H7 (cell line): Measurements from ENCODE around the gene ATP13A2. TPM values are rescaled to one million over a fixed set of nuclear protein-coding genes. Genes with fewer than 3 reads are reported as not detected.

Experiments
- DNase-seq: peaks from one replicate; pipeline ENCODE4 v3.0.0; 2012
- H3K27me3 ChIP-seq: 2 replicates; pipeline ENCODE4 v1.6.0; 2011; ENCODE audit warnings: mild to moderate bottlenecking, low read length; ENCODE audit not compliant: control insufficient read depth, insufficient read depth
- H3K36me3 ChIP-seq: replicated peaks from 2 replicates; pipeline ENCODE4 v1.5.1; 2011; ENCODE audit warnings: low read length; ENCODE audit not compliant: control insufficient read depth, insufficient read depth
- H3K4me3 ChIP-seq: 2 replicates; pipeline ENCODE4 v1.5.1; 2011; ENCODE audit warnings: low read depth, mild to moderate bottlenecking, control low read depth, low read length, moderate library complexity; ENCODE audit not compliant: insufficient read depth
- total RNA-seq: library from RNA; depleted of rRNA; stranded (reverse); fragments of >200 nt; shearing (Covaris generic); gene quantifications from 2 replicates; pipeline ENCODE4 v1.2.3, GENCODE V29; 2014

ATP13A2 gene
- total RNA-seq, 1 experiment from 2014 or later: 162 TPM

DNA sequence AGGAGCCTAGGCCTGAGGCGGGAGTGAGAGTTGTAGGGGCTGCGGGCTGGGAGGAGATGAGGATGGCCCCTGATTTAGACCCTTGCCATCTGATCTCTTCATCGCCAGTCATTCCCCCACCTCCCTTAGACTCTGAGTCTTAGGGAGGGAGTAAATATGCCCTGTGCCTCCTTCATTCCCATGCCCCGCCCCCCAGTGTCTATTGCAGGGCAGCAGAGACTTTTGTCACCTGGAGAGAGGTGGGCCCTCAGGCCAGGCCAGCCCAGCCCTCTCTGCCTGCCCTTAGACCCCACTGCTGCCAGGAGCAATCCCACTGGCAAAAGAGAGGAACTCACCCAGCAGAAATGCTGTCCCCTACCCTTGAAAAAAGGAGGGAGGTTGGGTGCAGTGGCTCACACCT, 28.1 kb downstream of the ATP13A2 start:
- DNase-seq: peak; percentile 58
- no peak overlapping the region for H3K4me3 ChIP-seq
- H3K36me3 ChIP-seq: peaks cover 2% of the 10 kb centered on the region; the same call in 1 of the 2 replicates
- no peaks in the 10 kb centered on the region for H3K27me3 ChIP-seq

GRCh38 chr1:16982902-16983301, 28.8 kb downstream of the ATP13A2 start:
- H3K36me3 ChIP-seq: peaks cover 2% of the 10 kb centered on the region; the same call in 1 of the 2 replicates
- DNase-seq: peak; percentile 41
- no peaks in the 10 kb centered on the region for H3K27me3 ChIP-seq
- no peak overlapping the region for H3K4me3 ChIP-seq

- peaks cover 2% of the 10 kb centered on the region; the same call in 1 of the 2 replicates for H3K36me3 ChIP-seq
- H3K4me3 ChIP-seq: no peak overlapping the region
- DNase-seq: peak; percentile 47
- H3K27me3 ChIP-seq: no peaks in the 10 kb centered on the region
Observed at GRCh38 chr1:16981269-16981849, 30.4 kb downstream of the ATP13A2 start.

DNA sequence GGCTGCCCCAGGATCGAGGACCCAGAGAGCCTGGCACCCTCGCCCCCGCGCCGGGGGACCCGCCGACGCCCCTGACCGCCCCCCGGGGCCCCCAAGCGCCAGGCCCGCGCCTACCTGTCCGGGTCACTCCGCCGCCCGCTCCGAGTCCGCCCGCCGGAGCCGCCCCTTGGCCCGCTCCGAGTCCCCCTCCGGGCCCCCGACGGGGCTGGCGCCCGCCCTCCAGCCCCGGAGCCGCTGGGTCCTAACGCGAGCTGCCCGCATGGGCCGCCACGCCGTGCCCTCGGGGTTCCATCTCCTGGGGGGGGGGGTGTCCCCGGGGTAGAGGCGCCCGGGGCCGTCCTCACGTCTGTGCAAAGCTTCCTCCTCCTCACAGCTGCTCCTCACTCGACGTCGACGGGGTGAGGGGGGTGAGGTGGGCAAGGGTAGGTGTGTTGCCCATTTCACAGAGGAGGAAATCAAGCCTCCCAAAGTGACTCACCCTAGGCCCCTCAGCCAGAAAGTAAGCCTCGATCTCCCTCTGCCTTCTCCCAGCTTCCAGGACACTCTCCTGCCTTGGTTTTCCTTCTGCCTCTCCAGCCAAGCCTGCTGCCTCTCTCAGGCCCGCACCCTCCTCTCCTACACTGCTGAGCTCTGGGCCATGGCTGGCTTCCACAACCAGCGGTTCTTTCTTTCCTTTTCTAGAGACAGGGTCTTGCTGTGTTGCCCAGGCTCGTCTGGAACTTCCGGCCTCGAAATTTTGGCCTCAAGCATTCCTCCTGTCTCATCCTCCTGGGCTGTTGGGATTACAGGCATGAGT, 31.1 kb downstream of the ATP13A2 start, which contains the start of gene MFAP2:
TSS of gene MFAP2 (minus strand) at position 148 of the 796 bp plus-strand sequence. CDS start 2,347 bp downstream, outside the sequence.
- H3K36me3 ChIP-seq: no peaks in the 10 kb centered on the region; the same call in none of the 2 replicates
- peak within 1 kb of the TSS; percentile 75 for H3K4me3 ChIP-seq
- peak; percentile 98 for DNase-seq
- H3K27me3 ChIP-seq: no peaks in the 10 kb centered on the region

- Histone ChIP-seq H3K4me3 (peak overlapping the region; percentile 75), H3K36me3 (no peaks in the 10 kb centered on the region; the same call in none of the 2 replicates), H3K27me3 (no peaks in the 10 kb centered on the region)
- peak; percentile 93 for DNase-seq
Observed at GRCh38 chr1:16979475-16980327, 32.0 kb downstream of the ATP13A2 start.

DNA sequence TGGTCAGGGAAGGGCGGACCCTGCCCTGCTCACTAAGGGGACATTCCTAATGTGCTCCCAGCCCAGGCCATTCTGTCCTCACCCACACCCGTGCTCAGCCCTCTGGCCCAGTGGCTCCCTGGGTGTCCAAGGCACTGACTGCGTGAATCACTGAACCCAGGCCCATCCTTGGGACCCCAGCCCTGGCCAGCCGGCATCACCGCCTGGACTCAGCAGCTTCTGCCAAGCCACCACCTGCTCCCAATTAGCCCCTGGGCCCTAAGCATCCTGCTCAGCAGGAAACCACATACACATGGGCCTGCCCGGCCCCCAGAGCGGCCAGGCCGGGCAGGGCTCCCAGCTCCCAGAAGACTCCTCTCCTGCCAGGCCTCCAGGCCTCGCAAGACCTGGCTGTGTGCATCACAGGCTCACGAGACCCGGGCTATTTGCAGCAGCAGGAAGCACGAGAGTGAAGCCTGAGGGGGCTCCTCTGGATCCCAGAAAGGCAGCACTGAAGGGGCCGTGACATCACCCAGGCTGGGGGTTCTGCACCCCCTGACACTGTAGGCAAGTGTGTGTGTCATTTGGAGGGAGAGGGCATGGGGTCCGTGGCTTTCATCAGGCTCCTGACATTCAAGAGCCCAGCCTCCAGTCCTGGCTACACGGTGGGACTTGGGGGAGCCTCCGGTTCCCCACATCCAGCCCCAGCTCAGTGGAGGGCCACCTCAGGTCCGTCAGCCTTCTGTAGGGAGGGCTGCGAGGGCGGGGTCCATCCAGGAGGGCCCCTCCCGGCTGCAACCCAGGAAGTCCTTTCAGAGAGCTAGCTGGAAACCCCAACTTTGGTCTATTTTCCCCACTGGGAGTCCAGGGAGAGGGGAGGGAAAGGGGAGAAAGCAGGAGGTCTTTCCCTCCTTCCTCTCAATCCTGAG, 32.9 kb downstream of the ATP13A2 start:
- Histone ChIP-seq H3K4me3 (peak overlapping the region; percentile 75), H3K36me3 (no peaks in the 10 kb centered on the region; the same call in none of the 2 replicates), H3K27me3 (no peaks in the 10 kb centered on the region)
- peak; percentile 78 for DNase-seq

DNA sequence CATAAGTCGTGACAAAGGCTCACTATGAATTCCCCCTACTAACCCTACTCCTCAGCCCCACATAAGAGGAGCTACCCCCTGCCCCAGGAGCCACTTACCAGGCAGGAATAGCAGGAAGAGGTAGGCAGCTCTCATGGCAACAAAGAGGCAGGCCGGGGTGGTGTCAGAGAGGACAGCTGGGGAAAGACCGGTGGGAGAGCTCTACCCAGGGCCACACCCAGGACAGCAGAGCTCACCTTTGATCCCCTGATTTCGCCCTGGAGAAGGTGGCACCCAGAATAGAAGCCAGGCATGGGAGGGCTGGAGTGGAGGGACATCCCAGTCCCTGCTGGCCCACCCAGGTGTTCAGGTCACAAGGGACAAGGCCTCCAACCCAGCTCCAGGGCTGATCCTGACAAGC, 33.6 kb downstream of the ATP13A2 start:
- Histone ChIP-seq H3K36me3 (peaks cover under 1% of the 10 kb centered on the region), H3K27me3 (no peaks in the 10 kb centered on the region), H3K4me3 (no peak overlapping the region)
- peak; percentile 41 for DNase-seq

DNA sequence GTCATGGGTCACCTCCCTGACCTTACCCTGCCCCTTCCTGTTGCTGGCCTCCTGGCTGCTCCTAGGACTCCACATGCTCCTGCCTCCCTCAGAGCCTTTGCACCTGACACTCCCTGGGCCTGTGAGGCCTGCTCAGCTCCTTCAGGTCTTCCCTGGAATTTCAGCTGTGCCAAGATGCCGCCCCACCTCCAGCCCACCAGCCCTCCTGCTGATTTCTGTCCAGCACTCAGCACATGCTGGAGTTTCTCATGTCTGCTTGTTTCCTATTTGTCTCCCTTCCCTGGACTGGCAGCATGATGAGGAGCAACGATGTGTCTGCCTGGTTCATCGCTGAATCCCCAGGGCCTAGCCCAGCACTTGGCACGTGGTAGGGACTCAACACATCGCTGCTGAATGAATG, 34.4 kb downstream of the ATP13A2 start:
- peak; percentile 61 for DNase-seq
- Histone ChIP-seq H3K36me3 (peaks cover 2% of the 10 kb centered on the region), H3K27me3 (no peaks in the 10 kb centered on the region), H3K4me3 (no peak overlapping the region)

DNA sequence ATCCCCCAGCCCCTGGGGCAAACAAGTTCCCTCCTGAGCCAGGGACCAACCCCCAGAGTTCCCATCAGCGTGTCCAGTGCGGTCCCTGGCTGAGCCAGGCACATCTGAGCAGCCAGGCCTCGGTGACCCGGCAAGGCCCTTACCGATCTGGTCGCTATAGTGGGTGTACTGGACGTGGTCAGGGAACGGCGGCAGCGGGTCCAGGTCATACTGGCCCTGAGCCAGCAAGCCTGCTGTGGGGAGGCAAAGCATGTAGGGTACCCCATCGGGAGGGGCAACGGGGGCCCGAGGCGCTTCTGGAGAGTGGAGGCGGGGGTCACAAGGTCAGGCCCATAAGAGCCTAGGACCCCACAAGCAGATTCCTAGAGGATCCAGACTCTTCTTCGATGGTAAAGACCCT, 34.8 kb downstream of the ATP13A2 start:
- Histone ChIP-seq H3K36me3 (peaks cover 2% of the 10 kb centered on the region), H3K27me3 (no peaks in the 10 kb centered on the region), H3K4me3 (no peak overlapping the region)
- DNase-seq: no peak

- Histone ChIP-seq H3K4me3 (no peak overlapping the region), H3K27me3 (no peaks in the 10 kb centered on the region), H3K36me3 (peaks cover 2% of the 10 kb centered on the region)
- no peak for DNase-seq
Observed at GRCh38 chr1:16975838-16976237, 35.9 kb downstream of the ATP13A2 start.

- no peak overlapping the region for H3K4me3 ChIP-seq
- peaks cover 2% of the 10 kb centered on the region for H3K36me3 ChIP-seq
- DNase-seq: no peak
- H3K27me3 ChIP-seq: no peaks in the 10 kb centered on the region
Observed at GRCh38 chr1:16975211-16975610, 36.5 kb downstream of the ATP13A2 start.

- H3K4me3 ChIP-seq: no peak overlapping the region
- DNase-seq: no peak
- H3K36me3 ChIP-seq: peaks cover 4% of the 10 kb centered on the region
- no peaks in the 10 kb centered on the region for H3K27me3 ChIP-seq
Observed at GRCh38 chr1:16973215-16973614, 38.5 kb downstream of the ATP13A2 start.

GRCh38 chr1:16972189-16972895, 39.4 kb downstream of the ATP13A2 start:
- peak; percentile 67 for DNase-seq
- Histone ChIP-seq H3K36me3 (peaks cover 5% of the 10 kb centered on the region), H3K4me3 (no peak overlapping the region), H3K27me3 (no peaks in the 10 kb centered on the region)
